ENCODE results near the gene EREG.

The EREG gene

DNA sequence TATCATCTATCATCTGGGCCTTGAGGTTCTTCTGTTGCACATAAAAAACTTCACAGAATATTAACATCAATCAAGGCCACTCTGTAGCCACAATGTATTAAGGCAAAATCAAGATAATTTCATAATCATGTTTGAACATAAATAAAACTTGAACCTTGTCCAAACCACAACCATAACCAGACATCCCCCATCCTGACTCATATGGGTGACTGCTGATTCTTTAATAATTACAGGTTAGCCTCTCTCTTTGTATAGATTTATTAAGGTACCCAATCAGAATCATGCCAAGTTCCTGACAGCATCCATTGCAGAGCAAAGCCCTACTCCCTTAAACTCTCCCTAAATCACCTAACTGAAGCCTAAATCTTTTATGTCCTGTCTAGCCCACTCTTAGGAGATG lies 63.3 kb downstream of the EREG start:
- no peak for DNase-seq (ENCODE audit: low read depth)

DNA sequence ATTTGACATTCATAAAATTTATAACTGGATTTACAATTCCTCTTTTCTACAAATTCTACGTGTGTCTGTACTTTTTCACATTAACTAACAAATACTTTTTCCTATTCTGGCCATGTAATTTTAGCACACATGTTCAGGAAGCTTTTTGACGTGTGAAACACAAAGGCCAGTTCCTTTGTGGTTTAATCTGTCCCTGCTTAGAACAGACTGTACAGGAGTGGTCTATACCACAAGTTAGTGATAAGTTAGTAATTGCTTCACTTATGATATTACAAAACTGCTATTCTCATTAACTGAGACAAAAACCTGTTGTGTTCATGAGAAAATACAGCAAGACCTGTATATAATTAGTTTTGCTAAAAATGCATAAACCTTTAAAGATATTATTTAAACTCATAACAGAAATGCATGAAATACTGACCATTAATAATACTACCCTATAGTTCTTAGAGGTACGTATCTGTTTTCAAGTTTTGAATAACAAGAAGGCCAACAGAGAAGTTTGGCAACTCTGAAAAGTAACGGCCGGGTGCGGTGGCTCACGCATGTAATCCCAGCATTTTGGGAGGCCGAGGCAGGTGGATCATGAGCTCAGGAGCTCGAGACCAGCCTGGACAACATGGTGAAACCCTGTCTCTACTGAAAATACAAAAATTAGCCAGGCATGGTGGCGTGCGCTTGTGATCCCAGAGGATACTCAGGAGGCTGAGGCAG lies 66.3 kb downstream of the EREG start:
- no peak for DNase-seq (ENCODE audit: low read depth)

GRCh38 chr4:74433043-74433442 lies 68.1 kb downstream of the EREG start:
- DNase-seq (ENCODE audit: low read depth), result no peak

DNA sequence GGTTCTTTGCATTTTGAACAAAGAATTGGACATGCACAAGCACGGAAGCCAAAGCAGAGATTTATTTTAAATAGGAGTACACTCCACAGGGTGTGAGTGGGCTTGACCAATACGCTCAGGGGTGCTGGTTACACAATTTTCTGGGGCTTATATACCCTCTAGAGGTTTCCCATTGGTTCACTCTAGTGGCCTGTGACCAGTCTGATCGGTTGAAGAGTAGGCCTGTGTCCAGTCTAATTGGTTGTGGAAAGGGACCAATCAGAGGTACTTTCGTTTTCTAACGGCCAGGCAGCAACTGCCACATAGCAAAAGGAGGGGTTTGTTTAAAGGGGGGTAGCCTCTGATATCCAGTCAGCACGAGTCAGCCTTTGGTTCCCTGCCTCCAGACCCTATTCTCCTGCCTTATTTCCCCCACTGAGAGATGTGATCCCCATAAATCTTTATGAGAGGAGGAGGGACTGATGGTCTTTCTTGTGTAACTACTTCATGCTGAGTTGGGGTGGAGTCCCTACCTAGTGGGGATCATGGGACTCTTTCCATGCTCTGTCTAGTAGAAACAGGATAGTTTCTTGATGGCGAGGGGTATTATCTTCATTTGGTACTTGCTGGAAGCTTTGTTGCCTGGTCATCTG lies 68.7 kb downstream of the EREG start:
- DNase-seq (ENCODE audit: low read depth), result no peak

- no peak for DNase-seq (ENCODE audit: low read depth)
These were observed 70.4 kb downstream of the EREG start for GRCh38 chr4:74435296-74435695.

DNA sequence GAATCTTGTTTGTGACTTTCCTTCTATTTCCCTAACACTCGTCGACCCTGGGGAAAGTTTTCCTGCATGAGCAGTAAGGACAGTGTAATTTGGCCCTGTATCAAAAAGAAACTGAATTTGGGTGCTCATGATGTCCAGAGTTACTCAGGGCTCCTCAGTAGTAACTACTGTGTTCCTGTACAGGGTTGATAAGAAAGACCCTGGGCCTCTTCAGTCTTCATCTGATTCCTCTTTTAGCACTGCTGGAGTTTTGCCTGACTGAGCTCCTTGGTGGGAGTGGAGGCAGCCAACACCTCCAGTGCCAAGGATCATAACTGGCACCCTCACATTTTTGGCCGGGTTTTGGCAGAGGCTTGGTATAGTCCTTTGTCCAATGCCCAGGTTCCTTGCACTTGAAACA lies 72.9 kb downstream of the EREG start:
- no peak for DNase-seq (ENCODE audit: low read depth)

All from GM04503 (cell line).